Thyroid gland (tissue), 4 donors: Measurements from ENCODE around the gene POM121L2.

ENCODE experiments used
- POLR2A ChIP-seq, 2 donors: fragments of 450-650 bp; IDR thresholded peaks; one replicate each; pipeline ENCODE4 v1.6.1; 2017; ENCODE audit warnings: antibody characterized with exemption in 2 of 2, mild to moderate bottlenecking in 2 of 2, moderate library complexity in 1 of 2
- TF ChIP-seq, protein P1 (sequence below), 6 experiments: fragments of 200-600 bp in 3 of 6; fragments of 450-650 bp in 3 of 6; sonication (generic) in 3 of 6; IDR thresholded peaks; one replicate each; pipeline ENCODE4 v1.5.1; 2016 to 2019; ENCODE audit warnings: antibody characterized with exemption in 6 of 6, mild to moderate bottlenecking in 2 of 6, inconsistent platforms in 1 of 6, moderate library complexity in 1 of 6

DNA sequence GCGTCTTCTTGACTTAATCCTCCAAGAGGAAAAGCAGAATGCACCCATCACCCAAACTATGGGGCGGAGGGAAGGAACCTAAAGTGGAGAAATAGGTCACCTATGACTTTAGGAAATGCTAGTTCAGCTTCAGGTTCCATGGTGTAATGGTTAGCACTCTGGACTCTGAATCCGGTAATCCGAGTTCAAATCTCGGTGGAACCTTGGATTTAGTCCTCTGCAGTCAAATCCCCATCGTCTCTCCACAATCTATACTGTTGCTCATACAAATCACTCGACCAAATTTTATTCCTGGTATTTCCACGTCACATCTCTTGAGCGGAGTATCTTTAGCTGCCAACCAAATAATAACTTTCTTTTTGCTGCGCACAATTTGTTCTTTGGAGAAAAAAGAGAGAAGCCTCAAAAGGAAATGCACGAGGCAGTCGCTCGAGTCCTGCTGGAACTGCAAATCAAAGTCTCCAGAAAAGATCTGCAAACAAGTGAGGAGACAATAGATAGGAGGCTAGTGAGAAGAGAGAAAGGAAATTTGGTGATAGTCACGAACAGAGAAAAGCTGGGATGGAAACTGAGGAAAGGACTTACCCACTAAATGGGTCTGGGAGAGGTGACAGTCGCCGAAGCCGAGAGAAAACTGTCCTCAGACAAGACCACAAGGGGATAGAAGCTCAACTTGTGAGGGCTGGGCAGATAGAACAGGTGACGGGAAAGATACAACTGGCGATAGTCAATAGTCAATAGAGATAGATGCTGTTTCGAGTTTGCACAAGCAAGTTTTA, 16.6 kb downstream of the POM121L2 start:
- TF ChIP-seq, protein P1, sequence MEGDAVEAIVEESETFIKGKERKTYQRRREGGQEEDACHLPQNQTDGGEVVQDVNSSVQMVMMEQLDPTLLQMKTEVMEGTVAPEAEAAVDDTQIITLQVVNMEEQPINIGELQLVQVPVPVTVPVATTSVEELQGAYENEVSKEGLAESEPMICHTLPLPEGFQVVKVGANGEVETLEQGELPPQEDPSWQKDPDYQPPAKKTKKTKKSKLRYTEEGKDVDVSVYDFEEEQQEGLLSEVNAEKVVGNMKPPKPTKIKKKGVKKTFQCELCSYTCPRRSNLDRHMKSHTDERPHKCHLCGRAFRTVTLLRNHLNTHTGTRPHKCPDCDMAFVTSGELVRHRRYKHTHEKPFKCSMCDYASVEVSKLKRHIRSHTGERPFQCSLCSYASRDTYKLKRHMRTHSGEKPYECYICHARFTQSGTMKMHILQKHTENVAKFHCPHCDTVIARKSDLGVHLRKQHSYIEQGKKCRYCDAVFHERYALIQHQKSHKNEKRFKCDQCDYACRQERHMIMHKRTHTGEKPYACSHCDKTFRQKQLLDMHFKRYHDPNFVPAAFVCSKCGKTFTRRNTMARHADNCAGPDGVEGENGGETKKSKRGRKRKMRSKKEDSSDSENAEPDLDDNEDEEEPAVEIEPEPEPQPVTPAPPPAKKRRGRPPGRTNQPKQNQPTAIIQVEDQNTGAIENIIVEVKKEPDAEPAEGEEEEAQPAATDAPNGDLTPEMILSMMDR (IDR thresholded peaks at IDR 0.05) = no peak
- TF ChIP-seq POLR2A (IDR thresholded peaks at IDR 0.05) = no peak
